Measurements from ENCODE around the gene ROS1.

GRCh38 chr6:117328500-117328899 is 97.2 kb downstream of the ROS1 start:
- TF ChIP-seq, protein P1, sequence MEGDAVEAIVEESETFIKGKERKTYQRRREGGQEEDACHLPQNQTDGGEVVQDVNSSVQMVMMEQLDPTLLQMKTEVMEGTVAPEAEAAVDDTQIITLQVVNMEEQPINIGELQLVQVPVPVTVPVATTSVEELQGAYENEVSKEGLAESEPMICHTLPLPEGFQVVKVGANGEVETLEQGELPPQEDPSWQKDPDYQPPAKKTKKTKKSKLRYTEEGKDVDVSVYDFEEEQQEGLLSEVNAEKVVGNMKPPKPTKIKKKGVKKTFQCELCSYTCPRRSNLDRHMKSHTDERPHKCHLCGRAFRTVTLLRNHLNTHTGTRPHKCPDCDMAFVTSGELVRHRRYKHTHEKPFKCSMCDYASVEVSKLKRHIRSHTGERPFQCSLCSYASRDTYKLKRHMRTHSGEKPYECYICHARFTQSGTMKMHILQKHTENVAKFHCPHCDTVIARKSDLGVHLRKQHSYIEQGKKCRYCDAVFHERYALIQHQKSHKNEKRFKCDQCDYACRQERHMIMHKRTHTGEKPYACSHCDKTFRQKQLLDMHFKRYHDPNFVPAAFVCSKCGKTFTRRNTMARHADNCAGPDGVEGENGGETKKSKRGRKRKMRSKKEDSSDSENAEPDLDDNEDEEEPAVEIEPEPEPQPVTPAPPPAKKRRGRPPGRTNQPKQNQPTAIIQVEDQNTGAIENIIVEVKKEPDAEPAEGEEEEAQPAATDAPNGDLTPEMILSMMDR (IDR thresholded peaks at IDR 0.05): no peak
- TF ChIP-seq POLR2A (IDR thresholded peaks at IDR 0.05): no peak
